Endometrial microvascular endothelial cells (primary cell): ENCODE measurements around the gene BTBD9. TPM values are rescaled to one million over a fixed set of nuclear protein-coding genes. Genes with fewer than 3 reads are reported as not detected.

Experiments
- in situ Hi-C: cut with HindIII; loops from 2 replicates; pipeline ENCODE4 v1.10.0; 2017; ENCODE audit warnings: low sequenced_read_pairs, low pct_unique_long_range_greater_than_20kb; ENCODE audit errors: inconsistent ontology term
- total RNA-seq: library from RNA; depleted of rRNA; stranded (reverse); fragments of >200 nt; gene quantifications from one replicate; pipeline ENCODE4 v1.2.3, GENCODE V29; 2015; ENCODE audit errors: inconsistent ontology term

BTBD9 gene
- total RNA-seq, 1 donor from 2014 or later, result 6.4 TPM

DNA sequence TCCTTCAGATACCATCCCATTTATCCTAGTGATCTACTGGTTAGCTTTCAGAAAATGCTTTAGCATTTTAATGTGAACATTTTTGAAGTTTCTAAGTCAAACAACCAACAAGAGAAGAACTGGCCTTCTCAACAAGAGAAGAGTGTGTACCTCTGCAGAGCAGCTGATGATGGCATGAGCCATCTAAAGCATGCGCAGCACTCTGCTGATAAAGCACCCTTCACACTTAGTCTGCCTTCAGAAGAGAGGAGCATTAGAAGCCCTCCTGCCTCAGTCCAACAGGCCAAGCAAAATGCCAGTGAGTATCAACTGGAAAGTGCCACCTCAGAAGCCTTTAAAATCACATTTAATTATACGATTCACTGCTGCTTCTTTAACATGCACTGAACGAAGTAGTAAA is 169.2 kb downstream of the BTBD9 start:
- in situ Hi-C loops, result no loop called here

- in situ Hi-C loops, result no loop called here
These were observed 172.2 kb downstream of the BTBD9 start for GRCh38 chr6:38467566-38467965.

- in situ Hi-C loops, result no loop called here
These were observed 179.5 kb downstream of the BTBD9 start for GRCh38 chr6:38460186-38460585.

DNA sequence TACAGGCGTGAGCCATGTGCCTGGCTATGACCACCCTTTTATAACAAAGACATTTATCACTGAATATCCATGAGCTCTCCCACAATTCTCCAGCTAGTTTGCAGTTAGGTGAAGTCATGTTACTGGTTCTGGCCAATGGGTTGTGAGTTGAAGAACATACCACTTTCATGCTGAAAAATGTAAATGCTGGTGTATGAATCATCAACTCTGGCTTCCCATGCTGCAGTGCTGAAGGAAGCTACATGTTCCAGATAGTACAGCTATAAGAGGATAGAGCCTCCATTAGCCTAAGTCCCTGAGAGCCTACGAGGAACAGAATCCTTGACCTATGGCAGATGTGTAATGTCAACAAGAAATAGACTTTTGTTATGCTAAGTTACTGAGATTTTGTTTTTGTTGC is 180.4 kb downstream of the BTBD9 start:
- in situ Hi-C loops, result no loop called here

DNA sequence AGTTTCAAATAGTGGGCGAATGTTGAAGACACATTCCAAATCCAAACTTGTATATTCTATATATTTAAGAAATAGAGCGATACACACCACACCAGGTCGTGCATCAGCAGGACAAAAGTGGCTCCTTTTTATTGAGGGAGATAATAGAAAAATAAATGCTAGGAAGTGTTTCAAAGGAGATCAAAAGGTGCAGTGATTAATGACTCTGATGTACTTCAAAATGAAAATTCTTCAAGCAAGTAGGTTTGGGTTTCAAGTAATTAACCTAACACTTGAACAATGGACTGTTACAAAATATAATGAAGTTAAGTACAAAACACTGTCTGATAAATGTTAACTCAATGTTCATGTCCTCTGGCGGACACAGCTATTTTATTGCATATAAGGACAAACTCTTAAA is 185.9 kb downstream of the BTBD9 start:
- in situ Hi-C loops, result no loop called here

DNA sequence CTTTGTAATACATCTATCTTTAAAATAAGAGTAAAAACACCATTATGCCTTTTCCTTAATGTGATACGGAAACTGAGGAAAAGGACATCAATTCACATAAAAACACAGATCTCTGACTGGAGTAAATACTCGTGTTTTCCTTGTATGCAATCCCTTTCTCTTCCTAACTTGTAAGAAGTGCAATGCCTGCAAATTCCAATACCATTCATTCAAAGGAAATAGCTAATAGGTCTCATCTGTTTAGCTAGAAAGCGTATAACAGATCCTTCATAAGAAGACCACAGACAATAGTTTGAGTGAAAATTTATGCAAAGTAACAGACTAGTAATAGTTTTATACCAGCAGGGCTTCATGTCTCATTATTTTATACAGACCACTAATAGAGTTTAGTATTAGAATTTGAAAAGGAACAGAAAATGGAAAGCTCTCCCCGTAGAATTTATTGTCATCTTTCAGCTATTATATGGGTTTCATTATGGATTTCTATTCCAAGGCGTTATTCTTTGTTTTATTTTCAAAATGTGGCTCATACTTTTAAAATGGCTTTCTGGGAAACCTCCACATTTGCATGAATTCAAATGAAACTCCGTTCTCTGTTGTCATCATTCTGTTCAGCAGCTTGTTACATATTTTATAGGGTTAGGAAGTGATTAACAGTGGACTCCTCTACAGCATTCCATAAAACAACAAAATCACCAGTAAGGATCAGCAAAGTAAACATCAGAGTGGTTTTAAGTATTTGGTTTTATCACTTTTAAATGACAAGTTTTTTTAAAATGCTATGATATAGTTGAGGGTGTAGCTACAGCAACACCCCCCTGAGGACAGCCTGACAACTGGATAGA is 186.7 kb downstream of the BTBD9 start:
- in situ Hi-C loops, result no loop called here

GRCh38 chr6:38450717-38451116 is 189.0 kb downstream of the BTBD9 start:
- in situ Hi-C loops, result no loop called here

GRCh38 chr6:38445925-38446324 is 193.8 kb downstream of the BTBD9 start:
- in situ Hi-C loops, result no loop called here

- in situ Hi-C loops, result no loop called here
These were observed 194.4 kb downstream of the BTBD9 start for GRCh38 chr6:38445336-38445735.

- in situ Hi-C loops, result no loop called here
These were observed 196.2 kb downstream of the BTBD9 start for GRCh38 chr6:38443352-38444144.

- in situ Hi-C loops, result no loop called here
These were observed 201.6 kb downstream of the BTBD9 start for GRCh38 chr6:38438097-38438496.

DNA sequence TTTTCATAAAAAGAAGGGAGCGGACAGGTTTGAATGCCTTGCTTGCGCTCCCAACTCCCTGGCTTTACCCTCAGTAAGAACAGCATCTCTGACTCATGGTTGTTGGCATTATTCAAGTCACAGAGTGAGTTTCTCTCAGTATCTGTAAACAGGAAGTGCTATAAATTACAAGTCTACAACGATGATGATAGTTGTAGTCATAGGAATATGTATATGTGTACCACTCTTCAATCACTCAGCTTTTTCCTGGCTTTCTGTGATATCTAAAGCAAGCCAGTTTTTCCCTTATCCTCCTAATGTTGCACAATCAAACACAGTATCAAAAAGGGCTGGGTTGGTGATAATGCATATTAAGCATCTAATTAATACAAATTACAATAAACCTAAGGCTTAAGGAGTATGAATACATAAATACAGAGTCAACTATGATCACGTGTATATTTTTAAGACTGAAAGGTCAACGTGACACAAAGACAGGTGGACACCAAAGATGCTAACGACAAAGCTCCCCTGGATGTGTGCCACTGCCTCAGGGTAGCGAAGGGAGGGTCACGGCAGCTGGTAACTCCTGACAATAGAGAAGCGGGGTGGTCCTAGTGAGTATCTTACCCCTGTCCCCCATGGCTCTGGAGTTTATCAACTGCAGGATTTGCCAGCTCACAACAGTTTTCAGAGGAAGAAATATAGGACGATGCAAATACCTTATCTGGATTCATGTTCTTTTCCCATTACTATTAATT is 202.8 kb downstream of the BTBD9 start:
- in situ Hi-C loops, result no loop called here

- in situ Hi-C loops, result no loop called here
These were observed 204.4 kb downstream of the BTBD9 start for GRCh38 chr6:38435330-38435729.

DNA sequence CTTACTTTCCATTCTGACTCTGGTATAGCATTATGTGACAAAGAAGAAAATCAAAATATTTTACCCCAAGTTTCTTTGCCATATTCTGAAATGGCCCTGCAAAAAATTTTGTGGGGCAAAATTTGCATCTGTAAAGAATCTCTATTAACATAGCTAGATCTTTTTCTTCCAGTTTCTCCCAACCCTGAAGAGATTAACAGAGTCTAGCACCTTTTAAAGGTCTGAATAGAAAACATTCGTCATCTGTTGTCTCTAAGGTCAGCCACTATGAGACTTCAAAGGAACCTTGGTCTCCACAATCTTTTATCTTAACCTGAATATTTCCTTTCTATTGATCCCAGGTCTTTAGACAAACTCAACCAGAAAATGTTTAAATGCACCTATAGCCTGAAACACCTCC is 205.7 kb downstream of the BTBD9 start:
- in situ Hi-C loops, result no loop called here

GRCh38 chr6:38432479-38432878 is 207.2 kb downstream of the BTBD9 start:
- in situ Hi-C loops, result no loop called here

DNA sequence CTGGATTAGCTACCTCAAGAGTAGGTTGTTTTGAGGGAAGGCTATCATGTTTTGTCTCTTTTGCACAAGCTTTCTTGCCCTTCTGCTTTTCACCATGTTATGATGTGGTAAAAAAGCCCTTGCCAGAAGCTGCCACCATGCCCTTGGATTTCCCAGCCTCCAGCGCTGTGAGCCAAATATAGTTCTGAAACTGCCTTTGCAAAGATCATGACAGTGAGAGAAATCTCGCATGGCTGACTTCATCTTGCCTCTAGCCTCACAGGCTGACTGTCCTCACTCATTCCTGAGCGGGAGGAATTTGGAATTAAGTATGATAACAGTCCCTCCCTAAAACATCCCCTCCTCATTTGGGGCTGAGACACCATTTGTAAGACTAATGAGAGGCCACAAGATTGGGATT is 207.7 kb downstream of the BTBD9 start:
- in situ Hi-C loops, result no loop called here

DNA sequence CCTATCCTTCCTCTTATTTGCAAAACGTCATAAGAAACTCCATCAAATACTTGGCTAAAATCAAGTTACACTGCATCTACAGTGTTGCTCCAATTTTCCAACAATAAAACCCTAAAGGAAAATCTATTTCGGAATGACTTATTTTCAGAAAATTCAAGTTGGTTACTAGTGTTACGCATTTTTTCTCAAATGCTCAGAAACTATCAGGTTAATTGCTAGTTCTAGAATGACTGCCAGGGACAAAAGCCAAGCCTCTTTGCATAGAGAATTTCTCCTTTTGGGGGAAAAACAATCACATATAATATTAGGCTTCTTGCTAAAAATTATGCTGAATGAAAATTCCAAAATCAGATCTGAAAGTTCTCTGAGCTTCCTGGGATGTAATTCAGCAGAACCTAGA is 210.2 kb downstream of the BTBD9 start:
- in situ Hi-C loops, result no loop called here

GRCh38 chr6:38427492-38428210 is 212.1 kb downstream of the BTBD9 start:
- in situ Hi-C loops, result no loop called here
